Stimulated activated CD8-positive, alpha-beta memory T cell treated with anti-CD3 and anti-CD28 coated beads, Interleukin-2, amount 100 ng/mL, for 48 hours (primary cell): ENCODE results near the gene DOC2B.
"Not testable (repeated sequence)": the region's sequence is repeated elsewhere in the genome, so short reads cannot be mapped to it uniquely, and the experiment has no call there.

Source experiments
- DNase-seq, 2 donors: peaks; one replicate each; pipeline ENCODE4 v3.0.0-alpha.2; 2020; ENCODE audit warnings: low read depth in 2 of 2

DOC2B gene

DNA sequence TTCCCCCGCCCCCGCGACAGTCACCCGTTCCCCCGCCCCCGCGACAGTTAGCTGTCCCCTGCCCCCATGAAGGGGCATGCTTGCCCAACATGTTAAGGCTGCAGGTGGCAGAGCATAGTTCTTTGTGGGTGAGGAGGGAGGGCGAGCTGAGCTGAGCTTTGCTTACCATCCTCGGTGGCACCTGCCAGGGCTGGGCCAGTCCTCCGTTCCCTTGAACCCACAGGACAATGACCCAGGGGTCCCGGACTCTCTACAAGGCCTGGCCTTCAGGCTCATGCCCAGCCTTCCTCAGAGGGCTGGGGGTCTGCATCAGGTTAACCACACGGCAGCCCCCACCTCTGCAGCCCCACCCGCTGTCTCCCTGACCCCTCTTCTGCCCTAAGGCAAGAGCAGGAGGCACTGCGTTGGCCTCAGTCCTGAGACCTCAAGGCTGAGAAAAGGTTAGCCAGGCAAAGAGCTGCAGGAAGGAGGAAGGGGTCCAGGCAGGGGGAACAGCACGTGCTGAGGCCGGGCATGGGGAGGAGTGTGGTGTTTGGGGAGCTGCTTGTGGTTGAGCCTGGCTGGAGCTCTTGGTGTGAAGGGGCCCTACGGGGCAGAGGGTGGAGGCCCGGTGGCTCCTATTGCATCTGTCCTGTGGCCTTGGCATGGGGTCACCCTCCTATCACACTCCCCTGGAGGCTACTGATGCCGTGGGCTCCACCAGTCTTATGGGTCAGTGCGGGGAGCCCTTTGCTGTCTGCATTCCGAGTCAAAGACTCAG, 11.4 kb upstream of the DOC2B start:
- DNase-seq, result no peak

DNA sequence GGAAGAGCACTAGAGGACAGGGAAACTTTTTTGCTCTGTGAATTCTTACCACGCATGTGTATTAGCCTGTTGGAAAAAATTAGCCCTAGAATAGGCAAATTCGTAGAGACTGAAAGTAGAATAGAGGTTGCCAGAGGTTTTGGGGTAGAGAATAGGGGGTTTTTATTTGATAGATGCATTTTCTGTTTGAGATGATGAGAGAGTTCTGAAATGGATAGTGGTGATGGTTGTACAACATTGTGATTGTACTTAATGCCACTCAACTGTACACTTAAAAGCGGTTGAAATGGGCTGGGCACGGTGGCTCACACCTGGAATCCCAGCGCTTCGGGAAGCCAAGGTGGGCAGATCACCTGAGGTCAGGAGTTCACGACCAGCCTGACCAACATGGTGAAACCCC, 8.0 kb upstream of the DOC2B start:
- no peak for DNase-seq

DNA sequence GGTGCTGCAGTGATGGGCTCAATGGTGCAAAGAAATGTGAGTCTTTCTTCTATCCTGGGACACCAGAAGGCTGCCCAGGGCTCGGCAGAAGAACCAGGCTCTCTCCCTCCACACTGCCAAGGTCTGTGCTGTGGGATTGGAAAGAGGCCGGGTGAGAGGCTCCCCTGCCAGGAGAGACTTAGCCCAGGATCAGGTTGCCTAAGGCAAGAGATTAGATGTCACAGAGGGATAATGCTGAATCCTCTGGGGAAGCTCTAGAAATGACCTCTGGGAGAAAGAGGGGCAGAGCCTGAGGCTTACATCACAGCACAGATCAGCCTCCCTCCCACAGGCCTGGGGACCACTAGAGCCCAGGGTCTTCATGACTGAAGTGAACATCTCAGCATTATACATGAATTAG, 5.7 kb upstream of the DOC2B start:
- DNase-seq, result no peak

DNA sequence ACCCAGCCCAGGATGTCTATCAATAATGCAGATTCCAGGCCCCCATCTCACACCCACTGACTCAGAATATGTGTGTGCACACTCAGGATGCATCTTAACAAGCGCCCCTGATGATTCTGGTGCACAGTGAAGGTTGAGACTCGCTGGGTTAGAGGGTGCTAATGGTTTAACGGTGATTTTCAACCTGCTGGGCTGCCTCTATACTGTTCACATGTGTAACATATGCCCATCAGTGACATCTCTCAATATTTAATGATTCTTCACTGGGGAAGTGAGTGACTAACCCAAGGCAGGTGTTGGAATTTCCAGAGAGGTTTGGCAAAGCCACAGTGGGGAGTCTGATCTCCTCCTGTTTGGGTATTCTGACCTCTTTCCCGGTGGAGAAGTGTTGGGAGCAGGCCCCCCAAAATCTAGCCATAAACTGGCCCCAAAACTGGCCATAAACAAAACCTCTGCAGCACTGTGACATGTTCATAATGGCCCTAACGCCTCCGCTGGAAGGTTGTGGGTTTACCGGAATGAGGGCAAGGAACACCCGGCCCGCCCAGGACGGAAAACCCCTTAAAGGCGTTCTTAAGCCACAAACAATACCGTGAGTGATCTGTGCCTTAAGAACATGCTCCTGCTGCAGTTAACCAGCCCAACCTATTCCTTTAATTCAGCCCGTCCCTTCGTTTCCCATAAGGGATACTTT, 4.1 kb upstream of the DOC2B start:
- peak; percentile 14 to 15 for DNase-seq

DNA sequence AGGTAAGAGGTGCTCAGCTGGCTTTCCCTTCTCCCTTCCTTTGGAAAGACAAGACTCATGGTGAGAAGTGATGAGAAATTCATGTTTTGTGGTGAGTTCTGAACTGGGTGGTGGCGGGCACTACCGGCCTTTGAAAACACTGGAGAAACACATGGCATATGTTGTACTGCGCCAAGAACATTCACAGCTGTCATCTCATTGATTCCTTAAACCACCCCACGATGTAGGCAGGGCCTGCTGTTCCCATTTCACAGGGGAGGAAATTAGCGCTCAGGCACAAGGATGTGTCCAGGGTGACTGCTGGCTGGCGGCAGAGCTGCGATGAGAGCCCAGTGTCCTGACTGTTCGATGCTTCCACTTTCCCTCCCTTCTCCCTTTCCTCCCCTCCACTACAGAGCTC, 1.6 kb upstream of the DOC2B start:
- DNase-seq, result no peak

DNA sequence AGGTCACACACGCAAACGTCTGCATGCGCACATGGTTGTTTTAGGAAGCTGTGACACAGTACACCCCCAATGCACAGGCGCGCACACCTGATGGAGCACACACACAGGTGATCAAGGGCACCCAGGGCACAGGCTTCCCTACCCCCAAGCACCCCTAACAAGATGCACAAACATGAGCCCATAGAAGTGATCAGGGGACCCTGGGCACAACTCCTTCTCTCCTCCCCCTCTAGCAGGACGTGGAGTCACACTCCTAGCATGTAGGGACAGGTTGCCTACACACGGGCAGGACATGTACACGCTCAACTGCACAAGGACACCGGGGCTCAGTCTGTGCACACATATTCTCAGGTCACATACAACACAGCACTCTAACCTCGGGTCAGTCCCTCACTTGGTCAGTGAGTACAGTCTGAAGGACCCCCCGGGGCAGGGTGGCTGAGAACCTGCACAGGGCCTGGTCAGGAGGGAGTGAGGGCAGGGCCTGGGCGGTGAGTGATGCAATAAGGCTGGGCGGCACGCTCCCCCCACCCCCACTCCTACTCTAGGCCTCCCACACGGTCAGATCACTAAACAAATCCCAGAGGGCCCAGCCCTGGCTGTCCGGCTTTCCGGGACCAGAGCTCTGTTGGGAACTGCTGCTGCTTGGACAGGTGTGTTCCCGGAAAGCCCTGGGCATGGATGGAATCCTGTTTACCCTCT, 751 bp upstream of the DOC2B start:
- no peak for DNase-seq

DNA sequence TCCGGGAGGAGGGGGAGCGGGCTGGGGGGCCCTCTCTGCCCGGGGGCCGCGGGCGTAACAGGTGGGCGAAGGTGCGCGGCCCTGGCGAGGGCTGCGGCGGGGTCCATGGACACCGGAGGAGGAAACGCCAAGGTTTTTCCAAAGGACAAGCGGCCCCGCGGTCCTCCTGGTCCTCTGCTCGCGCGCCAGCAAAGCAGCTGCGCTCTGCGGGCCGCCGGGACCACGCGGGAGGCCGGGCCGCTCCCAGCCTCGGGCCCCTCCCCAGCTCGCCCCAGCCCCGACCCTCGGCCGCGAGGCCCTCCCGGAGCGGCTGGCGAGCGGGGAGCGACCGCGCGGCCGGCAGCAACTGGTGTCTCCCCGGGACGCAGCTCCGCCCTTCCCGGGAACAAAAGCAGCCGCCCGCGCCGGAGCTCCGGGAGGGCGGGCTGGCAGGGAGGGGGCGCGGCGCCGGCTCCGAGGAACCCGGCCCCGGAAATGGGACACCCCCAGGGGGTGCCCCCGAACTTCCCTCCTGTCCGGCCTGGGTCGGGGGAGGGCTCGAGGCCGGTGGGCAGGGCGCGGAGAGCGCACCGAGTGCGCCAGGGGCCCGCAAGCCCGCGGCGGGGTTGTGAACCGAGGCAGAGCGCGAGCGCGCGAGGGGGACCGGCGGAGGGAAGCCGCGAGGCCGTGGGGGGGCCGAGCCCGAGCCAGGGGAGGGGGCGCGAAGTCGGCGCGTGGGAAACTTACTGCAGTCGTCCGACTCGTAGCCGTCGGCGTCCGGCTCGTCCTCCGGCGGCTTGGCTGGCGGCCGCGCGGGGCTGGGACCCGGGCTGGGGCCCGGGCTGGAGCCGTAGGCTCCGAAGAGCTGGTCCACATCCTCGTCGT, 837 bp downstream of the DOC2B start:
- DNase-seq, result no peak

DNA sequence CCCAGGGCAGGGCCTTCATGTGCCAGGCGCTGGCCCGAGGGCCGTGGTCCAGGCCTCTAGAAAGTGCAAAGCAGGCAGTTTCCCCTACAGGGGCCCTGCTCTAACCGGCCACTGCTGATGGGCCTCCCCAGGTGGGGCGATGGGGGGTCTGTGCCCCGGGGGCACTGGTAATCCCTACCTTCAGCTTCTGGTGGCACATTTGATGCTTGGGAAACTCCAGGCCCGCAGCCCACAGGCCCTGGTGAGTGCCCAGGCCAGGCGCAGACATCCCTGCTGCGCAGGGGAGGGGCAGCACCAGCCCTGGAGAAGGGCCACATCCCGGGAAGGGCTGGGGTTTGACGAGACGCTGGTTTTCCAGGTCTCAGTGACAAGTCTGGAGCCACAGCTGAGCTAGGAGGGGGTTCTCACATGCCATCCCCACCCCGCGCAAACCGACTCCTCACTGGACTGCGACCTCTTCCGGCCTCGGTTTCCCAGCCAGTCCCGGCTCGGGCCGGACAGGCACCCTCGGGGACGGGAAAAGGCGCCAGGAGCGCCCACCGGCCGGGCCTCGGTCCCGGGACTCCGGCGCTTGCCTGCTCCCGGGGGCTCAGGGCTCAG, 1.6 kb downstream of the DOC2B start:
- no peak for DNase-seq

DNA sequence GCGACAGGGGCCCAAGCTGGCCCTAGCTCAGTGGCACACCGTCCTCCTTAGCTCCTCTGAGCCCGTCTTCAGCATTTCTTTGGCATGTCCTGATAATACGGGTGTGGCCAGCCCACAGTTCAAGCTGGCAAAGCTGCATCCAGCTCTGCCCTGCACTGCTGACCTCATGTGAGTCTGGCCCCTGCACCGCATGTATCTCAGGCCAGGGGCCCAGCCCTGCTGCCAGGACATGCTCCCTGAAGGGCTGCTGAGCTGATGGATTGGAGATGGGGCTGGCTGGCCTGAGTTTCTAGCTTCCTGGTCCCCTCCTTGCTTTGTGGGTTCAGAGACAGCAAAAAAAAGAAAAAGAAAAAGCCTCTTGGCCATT, 2.4 kb downstream of the DOC2B start:
- DNase-seq, result no peak

DNA sequence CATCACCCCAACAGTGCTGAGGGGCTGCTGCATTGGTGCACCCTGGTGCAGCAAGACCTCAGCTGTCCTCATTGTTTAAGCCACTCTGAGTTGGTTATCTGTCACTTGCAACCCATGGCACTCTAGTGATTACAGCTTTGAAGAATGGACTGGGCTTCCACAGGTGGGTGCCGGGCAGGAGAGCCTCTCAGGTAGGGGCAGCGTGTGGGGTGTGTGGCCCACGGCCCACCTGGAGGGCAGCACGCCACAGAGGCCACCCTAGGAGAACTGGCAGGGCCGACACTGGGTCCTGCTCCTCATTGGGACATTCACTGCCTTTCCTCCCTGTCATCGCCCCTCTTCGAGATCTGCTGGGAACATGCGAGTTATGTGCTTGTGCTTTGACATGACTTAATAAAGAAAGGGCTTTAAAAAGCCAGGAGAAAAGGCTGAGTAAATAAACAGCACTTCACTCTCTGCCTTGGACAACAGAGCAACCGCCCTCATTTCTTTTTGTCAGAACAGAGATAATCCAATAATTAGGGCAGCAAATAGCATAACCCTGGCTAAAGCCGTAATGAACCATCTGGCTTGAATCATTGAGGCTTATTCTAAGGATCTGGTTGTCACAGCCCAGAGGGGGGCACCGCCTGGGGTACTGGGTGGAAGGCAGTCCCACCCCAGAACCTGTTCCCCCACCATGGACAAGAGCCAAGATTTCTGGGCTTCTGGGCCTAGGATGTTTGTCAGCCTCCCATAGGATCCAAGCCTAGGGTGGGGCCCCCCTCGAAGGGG, 3.0 kb downstream of the DOC2B start:
- no peak for DNase-seq

DNA sequence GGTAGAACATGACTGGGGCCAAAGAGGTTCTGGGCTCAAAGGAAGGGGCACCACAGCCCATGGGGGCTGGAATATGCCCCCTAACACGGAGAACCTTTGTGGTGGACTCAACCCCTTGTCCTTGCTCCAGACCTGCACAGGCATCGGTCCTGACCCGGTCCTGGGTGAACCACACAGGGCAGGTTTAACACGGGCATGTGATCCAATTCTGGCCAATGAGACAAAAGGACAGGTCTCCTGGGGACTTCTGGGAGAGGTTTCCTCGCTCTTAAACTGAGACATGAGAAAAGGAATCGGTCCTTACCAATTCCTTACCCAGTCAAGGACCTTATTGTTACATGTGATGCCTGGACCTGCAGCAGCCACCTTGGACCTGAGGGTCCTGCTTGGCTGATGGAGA, 3.7 kb downstream of the DOC2B start:
- no peak for DNase-seq

DNA sequence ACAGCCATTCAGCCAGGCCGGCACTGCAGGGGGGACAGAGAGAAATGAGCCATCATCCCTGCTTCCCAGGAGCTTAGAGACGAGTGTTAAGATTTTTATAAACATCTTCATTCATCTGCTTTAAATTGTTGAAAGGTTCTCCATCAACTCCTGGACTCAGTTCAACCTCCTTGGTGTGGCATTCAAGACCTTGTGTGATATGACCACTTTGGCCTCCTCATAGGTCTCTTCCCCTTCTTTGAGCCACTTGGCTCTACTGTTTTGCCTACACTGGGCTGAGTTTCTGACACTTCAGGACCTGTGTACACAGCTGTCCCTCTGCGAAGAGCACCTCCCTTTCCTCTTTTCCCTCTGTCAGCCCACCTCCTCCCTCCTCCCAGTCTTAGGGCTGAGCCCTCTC, 4.3 kb downstream of the DOC2B start:
- DNase-seq, result no peak

DNA sequence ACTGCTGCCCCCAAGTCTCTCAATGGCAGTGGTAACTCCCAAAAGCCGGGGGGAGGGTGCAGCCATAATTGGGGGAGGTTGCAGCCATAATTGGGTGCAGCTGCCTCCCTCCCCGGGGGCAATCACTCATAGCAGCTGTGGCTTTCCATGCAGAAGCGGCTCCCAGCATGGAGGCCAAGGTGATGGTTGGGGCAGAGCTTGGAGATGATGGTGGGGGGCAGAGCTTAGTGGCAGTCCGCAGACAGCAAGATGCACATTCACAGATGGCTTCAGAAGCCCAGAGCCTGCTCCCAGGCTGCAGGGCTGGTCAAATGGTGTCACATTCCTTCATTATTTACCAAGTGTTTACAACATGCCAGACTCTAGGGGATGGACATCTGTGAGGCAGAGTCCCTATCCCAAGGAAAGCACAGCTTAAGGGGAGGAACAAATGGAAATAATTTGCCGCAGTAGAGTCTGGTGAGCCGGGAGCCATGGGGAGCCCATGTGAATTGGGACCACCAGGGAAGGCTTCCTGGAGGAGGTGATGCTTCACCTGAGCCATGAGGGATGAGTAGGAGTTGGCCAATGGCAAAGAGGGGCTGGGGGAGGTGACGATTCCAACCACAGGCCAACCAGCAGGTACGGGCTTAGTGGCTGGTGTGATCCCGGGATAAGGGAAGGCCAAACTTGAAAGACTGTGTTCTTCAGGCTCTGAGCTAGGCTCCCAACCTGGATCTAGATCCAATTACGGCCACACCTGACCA, 8.1 kb downstream of the DOC2B start:
- DNase-seq, result no peak

DNA sequence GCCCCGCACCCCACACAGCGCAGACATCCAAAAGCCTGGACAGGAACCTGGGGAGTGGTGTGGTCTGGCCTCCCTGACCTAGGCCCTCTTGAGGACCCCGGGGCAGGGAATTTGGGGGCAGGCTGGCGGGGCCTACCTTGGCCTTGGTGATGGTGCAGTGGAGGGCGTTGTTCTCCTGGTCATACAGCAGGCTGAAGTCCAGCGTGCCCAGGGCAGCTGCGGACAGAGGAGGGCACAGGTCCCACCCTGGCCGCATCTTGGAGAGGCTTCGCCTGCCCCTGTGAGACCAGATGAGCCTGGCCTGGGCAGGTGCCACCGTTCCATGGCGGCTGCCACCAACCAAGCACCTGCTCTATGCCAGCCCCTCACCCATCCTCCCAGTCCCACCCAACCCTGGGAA, 9.0 kb downstream of the DOC2B start:
- no peak for DNase-seq

DNA sequence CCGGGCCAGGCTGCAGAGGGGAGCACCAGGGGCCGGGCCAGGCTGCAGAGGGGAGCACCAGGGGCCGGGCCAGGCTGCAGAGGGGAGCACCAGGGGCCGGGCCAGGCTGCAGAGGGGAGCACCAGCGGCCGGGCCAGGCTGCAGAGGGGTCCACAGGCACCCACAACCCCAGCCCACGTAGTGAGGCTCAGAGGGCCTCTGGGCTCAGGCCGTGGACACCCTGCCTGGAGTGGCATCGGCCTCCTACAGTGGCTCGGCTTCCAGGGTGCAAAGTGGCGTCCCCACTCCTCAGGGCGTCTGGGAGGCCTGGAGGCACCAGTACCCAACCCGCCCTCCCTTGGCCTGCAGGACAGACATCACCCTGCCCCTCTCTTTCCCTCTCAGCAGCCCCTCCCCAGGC, 9.6 kb downstream of the DOC2B start:
- no peak for DNase-seq

DNA sequence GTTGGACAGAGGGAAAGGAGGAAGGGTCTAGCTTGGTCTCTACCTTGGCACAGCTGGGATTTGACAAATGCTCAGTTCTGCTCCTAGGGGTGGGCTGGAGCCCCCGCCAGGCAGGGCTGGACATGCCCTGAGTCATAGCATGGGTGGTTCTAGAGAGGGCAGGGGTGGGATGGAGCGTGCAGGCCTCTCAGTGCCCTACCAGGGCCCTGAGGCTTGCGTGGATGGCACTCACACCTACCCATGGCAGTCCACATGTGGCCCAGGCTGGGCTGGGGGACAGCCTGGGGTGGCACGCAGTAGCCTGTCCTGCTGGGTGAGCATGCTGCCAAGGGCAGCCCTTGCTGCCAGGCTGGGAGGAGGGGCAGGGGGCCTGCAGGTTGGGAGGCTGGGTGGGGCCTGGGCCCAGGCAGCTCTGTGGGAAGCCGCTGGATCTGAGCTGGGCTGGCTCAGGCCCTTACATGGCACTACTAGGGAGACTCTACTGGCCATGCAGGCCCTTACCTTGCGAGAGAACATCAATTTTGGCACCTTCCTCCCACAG, 11.2 kb downstream of the DOC2B start:
- DNase-seq, result no peak

DNA sequence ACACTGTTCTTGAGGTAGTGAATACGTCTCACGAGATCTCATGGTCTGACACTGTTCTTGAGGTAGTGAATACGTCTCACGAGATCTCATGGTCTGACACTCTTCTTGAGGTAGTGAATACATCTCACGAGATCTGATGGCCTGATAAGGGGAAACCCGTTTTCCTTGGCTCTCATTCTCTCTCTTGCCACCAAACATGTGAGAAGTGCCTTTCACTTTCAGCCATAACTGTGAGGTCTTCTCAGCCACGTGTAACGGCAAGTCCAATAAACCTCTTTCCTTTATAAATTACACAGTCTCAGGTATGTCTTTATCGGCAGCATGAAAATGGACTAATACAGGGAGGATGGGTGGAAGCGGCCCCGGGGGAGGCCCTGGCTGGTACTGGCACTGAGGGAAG, 12.8 kb downstream of the DOC2B start:
- not testable (repeated sequence) for DNase-seq

DNA sequence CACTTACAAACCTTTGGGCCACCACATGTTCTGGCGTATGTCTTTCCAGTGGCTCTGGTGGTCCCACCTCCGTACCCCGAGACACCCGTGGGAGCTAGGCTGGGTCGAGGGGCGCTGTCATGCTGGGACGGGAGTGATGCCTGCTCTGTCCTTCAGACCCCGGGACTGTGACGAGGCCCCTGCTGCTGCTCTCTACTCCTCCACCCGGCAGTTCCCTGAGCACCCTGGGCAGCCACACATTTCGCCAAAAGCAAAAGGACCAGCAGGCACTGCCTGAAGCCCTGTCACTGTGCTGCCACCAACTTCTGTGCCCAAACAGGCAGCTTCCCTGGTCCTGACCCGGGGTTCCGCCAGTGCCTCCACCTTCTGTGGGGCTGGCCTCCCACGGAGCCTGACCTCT, 15.5 kb downstream of the DOC2B start:
- DNase-seq, result no peak

DNA sequence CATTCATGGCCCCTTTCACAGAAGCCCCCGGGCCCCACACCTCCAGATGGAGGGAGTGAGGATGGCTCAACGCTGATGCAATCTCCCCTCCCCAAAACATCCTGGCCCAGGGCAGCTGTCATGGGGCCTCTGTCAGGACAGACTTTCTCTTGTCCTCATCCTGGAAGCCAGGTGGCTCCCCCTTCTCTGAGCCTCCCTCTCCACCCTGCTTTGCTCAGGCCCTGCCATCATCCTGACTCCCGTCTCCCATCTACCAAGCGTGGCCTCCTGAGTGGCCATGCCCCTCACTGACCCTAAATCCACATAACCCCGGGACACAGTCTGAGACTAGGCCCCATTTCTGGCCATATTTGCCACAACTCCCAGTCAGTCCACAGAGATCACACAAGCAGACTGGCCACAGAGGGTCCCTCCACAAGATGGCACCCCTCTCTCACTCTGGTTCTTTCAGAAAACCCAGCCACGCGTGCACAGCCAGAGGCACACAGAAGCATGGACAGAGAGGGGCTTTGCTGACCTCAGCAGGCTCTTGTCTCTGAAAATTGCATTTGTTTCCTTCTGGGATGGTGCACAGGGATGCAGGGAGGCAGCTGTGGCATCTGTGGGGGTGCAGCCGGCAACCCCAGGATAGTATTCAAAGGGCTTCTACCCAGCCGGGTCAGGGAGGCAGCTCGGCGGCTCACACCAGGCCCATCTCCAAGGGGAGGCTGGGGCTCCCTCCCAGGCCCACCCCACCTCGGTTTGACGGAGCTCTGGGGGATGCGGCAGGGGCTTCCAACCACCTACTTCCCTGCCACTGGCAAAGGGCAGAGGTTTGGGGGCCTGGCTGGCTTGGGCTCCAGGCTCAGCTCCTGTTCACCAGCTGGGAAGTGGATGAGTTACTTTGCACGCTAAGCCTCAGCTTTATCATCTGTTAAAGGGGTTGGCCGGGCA, 16.9 kb downstream of the DOC2B start:
- DNase-seq, result no peak
